Pericardium fibroblast (primary cell): Measurements from ENCODE around the gene LIME1. TPM values are rescaled to one million over a fixed set of nuclear protein-coding genes. Genes with fewer than 3 reads are reported as not detected.

ENCODE experiments used
- total RNA-seq: library from RNA; depleted of rRNA; stranded (reverse); fragments of >200 nt; gene quantifications from 2 replicates; pipeline ENCODE4 v1.2.3, GENCODE V29; 2015

Gene LIME1, protein sequence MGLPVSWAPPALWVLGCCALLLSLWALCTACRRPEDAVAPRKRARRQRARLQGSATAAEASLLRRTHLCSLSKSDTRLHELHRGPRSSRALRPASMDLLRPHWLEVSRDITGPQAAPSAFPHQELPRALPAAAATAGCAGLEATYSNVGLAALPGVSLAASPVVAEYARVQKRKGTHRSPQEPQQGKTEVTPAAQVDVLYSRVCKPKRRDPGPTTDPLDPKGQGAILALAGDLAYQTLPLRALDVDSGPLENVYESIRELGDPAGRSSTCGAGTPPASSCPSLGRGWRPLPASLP
- total RNA-seq = 4.4 and 8.5 TPM in 2 replicates

DNA sequence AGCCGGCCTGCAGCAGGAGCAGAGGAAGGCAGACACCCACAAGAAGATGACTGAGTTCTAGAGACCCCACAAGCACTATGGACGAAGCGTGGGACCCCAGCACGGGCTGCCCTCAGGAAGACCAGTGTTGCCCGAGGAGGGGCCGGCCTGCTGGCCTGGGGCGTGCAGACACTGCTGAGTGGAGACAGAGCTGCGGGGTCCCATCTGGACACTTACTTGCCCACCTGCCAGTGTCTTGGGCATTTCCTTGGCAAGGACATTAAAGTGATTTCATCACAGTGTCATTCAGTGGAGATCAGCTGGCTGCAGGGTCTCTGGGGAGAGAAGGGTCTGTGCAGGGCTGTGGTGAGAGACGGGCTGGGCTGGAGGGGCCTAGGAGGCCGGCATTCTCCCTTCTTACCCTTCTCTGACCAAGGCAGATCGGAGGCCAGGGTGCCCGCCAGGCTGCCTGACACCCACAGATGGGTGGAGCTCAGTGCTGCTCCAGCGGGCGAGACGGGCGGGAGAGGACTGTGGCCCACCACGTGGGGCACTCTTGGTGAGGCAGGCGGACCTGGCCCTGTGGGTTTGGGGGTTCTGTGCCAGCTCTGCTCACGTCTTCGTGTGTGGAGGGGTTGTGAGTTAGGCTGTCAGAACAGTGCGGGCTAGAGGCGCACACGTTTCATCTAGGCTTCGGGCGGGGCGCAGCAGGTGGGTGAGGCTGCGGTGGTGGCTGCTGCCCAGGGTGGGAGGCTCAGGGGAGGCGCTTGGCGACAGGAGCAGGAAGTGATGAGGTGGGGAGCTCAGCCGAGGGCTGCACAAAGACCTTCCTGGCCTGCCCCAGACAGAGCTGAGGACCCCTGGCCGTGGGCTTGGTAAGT lies at the start of gene LIME1:
LIME1 (plus strand) TSS at position 806 of the 860 bp plus-strand sequence. CDS start 886 bp downstream, outside the sequence.

DNA sequence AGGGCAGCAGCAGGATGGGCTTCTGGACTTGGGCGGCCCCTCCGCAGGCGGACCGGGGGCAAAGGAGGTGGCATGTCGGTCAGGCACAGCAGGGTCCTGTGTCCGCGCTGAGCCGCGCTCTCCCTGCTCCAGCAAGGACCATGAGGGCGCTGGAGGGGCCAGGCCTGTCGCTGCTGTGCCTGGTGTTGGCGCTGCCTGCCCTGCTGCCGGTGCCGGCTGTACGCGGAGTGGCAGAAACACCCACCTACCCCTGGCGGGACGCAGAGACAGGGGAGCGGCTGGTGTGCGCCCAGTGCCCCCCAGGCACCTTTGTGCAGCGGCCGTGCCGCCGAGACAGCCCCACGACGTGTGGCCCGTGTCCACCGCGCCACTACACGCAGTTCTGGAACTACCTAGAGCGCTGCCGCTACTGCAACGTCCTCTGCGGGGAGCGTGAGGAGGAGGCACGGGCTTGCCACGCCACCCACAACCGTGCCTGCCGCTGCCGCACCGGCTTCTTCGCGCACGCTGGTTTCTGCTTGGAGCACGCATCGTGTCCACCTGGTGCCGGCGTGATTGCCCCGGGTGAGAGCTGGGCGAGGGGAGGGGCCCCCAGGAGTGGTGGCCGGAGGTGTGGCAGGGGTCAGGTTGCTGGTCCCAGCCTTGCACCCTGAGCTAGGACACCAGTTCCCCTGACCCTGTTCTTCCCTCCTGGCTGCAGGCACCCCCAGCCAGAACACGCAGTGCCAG lies 39.7 kb upstream of the LIME1 start, which contains the start of gene TNFRSF6B:
TNFRSF6B (plus strand) TSS at position 25 of the 729 bp plus-strand sequence; CDS start at position 141, 116 bp downstream.

DNA sequence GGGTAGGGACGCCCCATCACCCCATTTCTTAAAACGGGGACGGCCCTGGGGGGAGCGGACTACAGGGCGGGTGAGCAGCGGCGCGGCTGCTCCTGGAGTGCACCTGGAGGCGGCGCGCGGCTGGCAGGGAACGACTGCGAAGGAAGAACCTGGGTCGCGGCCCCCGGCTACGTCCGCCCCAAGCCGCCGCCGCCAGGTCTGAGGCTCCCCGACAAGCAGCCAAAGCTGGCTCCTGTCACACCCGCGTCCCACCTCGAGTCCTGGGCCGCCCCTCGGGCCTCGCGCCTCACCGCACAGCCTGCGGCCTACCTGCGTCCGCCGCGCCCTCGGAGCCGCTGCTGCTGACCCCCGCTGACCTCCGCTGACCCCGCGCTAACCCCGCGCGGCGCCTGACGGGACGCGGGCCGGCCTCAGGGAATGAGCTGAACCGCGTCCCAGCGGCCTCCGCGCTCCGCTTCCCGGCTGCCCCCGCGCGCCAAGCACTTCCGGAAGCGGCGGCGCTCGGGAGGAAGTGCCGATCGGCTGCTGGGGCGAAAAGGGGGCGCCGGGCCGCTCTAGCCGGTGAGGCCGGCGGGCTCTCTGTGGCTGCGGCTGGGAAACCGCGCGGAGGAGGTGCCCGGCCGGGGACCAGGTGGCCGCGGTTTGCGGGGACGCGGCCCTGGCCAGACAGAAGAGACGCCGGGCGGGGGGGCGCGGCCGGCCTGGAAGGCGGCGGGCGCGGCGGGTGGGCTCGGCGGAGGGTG lies 28.7 kb upstream of the LIME1 start, which contains the start of the genes ARFRP1 and ZGPAT:
ARFRP1 (minus strand) TSS at position 419 of the 743 bp plus-strand sequence. CDS start 885 bp downstream, outside the sequence.
ZGPAT (plus strand) TSS at position 482 of the 743 bp plus-strand sequence. CDS start 542 bp downstream, outside the sequence.

GRCh38 chr20:63739130-63740069 lies 2.9 kb downstream of the LIME1 start, which contains the start of gene SLC2A4RG:
SLC2A4RG (plus strand) TSS chr20:63739776; CDS start chr20:63739913, 137 bp downstream.

Other genes starting within 250 kb of the LIME1 start
- 0.09 and 0.35 TPM in 2 replicates for gene EEF1A2, start 237.6 kb upstream of the LIME1 start, total RNA-seq
- gene PPDPF, start 215.9 kb upstream of the LIME1 start, total RNA-seq = 250 and 270 TPM in 2 replicates
- gene PTK6, start 199.3 kb upstream of the LIME1 start, total RNA-seq = not detected in 2 replicates
- not detected in 2 replicates for gene SRMS, start 188.9 kb upstream of the LIME1 start, total RNA-seq
- gene FNDC11, start 182.5 kb upstream of the LIME1 start, total RNA-seq = 0.12 and 0.85 TPM in 2 replicates
- gene HELZ2, start 162.4 kb upstream of the LIME1 start, total RNA-seq = 22.2 and 40.4 TPM in 2 replicates
- gene GMEB2, start 109.6 kb upstream of the LIME1 start, total RNA-seq = 8.2 and 8.6 TPM in 2 replicates
- gene STMN3, start 83.2 kb upstream of the LIME1 start, total RNA-seq = 19.7 and 49.7 TPM in 2 replicates
- gene RTEL1, start 78.4 kb upstream of the LIME1 start, total RNA-seq = 7.2 and 7.3 TPM in 2 replicates
- 2.6 and 9.3 TPM in 2 replicates for gene TNFRSF6B, start 40.0 kb upstream of the LIME1 start, total RNA-seq
- gene ARFRP1, start 28.7 kb upstream of the LIME1 start, total RNA-seq = 25.8 and 31.4 TPM in 2 replicates
- 11.3 and 17.6 TPM in 2 replicates for gene ZGPAT, start 28.6 kb upstream of the LIME1 start, total RNA-seq
- gene SLC2A4RG, start 3.1 kb downstream of the LIME1 start, total RNA-seq = 97.1 and 103 TPM in 2 replicates
- 3.4 and 6.4 TPM in 2 replicates for gene ZBTB46, start 94.6 kb downstream of the LIME1 start, total RNA-seq
- not detected in 2 replicates for gene ABHD16B, start 124.8 kb downstream of the LIME1 start, total RNA-seq
- 129 and 137 TPM in 2 replicates for gene TPD52L2, start 128.6 kb downstream of the LIME1 start, total RNA-seq
- 29.1 and 43.6 TPM in 2 replicates for gene DNAJC5, start 158.5 kb downstream of the LIME1 start, total RNA-seq
- gene UCKL1, start 219.8 kb downstream of the LIME1 start, total RNA-seq = 16.5 TPM in 2 replicates
- 14.5 and 15.2 TPM in 2 replicates for gene ZNF512B, start 233.3 kb downstream of the LIME1 start, total RNA-seq
- gene SAMD10, start 243.0 kb downstream of the LIME1 start, total RNA-seq = 0.09 and 0.12 TPM in 2 replicates
- 35.1 and 37.5 TPM in 2 replicates for gene PRPF6, start 244.5 kb downstream of the LIME1 start, total RNA-seq